H9 (cell line): ENCODE measurements around the gene PDHB. TPM values are rescaled to one million over a fixed set of nuclear protein-coding genes. Genes with fewer than 3 reads are reported as not detected.

Source experiments
- DNase-seq: peaks from one replicate; pipeline ENCODE4 v3.0.0-alpha.2; 2017
- H2AFZ ChIP-seq: one replicate; pipeline ENCODE4 v1.6.1; 2013; ENCODE audit warnings: mild to moderate bottlenecking, low read length, control low read depth, moderate library complexity
- H2AK5ac ChIP-seq: 2 replicates; pipeline ENCODE4 v1.6.1; 2013; ENCODE audit warnings: low read length, control low read depth, mixed read lengths; ENCODE audit not compliant: insufficient read length
- H2BK120ac ChIP-seq: one replicate; pipeline ENCODE4 v1.6.1; 2013; ENCODE audit warnings: low read depth, mild to moderate bottlenecking, low read length, control low read depth, inconsistent platforms; ENCODE audit not compliant: poor library complexity, severe bottlenecking
- H2BK12ac ChIP-seq: 2 replicates; pipeline ENCODE4 v1.6.1; 2013; ENCODE audit warnings: low read length, control low read depth, mixed read lengths, low read depth; ENCODE audit not compliant: insufficient read length
- H2BK15ac ChIP-seq: 2 replicates; pipeline ENCODE4 v1.6.1; 2013; ENCODE audit warnings: low read depth, low read length, control low read depth
- H2BK20ac ChIP-seq: one replicate; pipeline ENCODE4 v1.6.1; 2013; ENCODE audit warnings: low read depth, mild to moderate bottlenecking, low read length, control low read depth, inconsistent platforms; ENCODE audit not compliant: poor library complexity, severe bottlenecking
- H2BK5ac ChIP-seq: 2 replicates; pipeline ENCODE4 v1.6.1; 2013; ENCODE audit warnings: low read length, control low read depth, mixed read lengths; ENCODE audit not compliant: insufficient read length
- H3K14ac ChIP-seq: 2 replicates; pipeline ENCODE4 v1.6.1; 2013; ENCODE audit warnings: low read length, control low read depth; ENCODE audit not compliant: insufficient read depth
- H3K18ac ChIP-seq: 2 replicates; pipeline ENCODE4 v1.6.1; 2013; ENCODE audit warnings: low read depth, mild to moderate bottlenecking, mixed read lengths, low read length, control low read depth; ENCODE audit not compliant: insufficient read length
- H3K23ac ChIP-seq: 2 replicates; pipeline ENCODE4 v1.6.1; 2013; ENCODE audit warnings: low read length, control low read depth, mixed read lengths, low read depth; ENCODE audit not compliant: insufficient read length
- H3K23me2 ChIP-seq: 2 replicates; pipeline ENCODE4 v1.6.1; 2013; ENCODE audit warnings: low read depth, mild to moderate bottlenecking, mixed read lengths, low read length, control low read depth; ENCODE audit not compliant: insufficient read length, poor library complexity, severe bottlenecking
- H3K27ac ChIP-seq: 2 replicates; pipeline ENCODE4 v1.5.1; 2013; ENCODE audit warnings: low read length, control low read depth, mixed read lengths, low read depth; ENCODE audit not compliant: insufficient read length
- H3K27me3 ChIP-seq: 2 replicates; pipeline ENCODE4 v1.6.1; 2013; ENCODE audit warnings: low read length, control low read depth, inconsistent platforms; ENCODE audit not compliant: insufficient read depth
- H3K4ac ChIP-seq: 2 replicates; pipeline ENCODE4 v1.6.1; 2013; ENCODE audit warnings: low read depth, mild to moderate bottlenecking, control low read depth, inconsistent platforms, low read length, moderate library complexity
- H3K4me1 ChIP-seq: 2 replicates; pipeline ENCODE4 v1.6.1; 2013; ENCODE audit warnings: low read length, control low read depth, inconsistent platforms; ENCODE audit not compliant: insufficient read depth
- H3K4me2 ChIP-seq: 2 replicates; pipeline ENCODE4 v1.6.1; 2013; ENCODE audit warnings: low read length, control low read depth, mixed read lengths; ENCODE audit not compliant: insufficient read length, insufficient read depth
- H3K56ac ChIP-seq: 2 replicates; pipeline ENCODE4 v1.6.1; 2013; ENCODE audit warnings: low read depth, mild to moderate bottlenecking, mixed read lengths, low read length, control low read depth; ENCODE audit not compliant: insufficient read length
- H3K79me1 ChIP-seq: 2 replicates; pipeline ENCODE4 v1.6.1; 2013; ENCODE audit warnings: low read depth, mild to moderate bottlenecking, moderate library complexity, low read length, control low read depth, inconsistent platforms; ENCODE audit not compliant: insufficient read depth, poor library complexity, severe bottlenecking
- H3K79me2 ChIP-seq: 2 replicates; pipeline ENCODE4 v1.6.1; 2013; ENCODE audit warnings: low read length, control low read depth, inconsistent platforms; ENCODE audit not compliant: insufficient read depth
- H3K9ac ChIP-seq: 2 replicates; pipeline ENCODE4 v1.6.1; 2013; ENCODE audit warnings: low read length, control low read depth, mixed read lengths; ENCODE audit not compliant: insufficient read length; ENCODE audit errors: extremely low read depth
- H3K9me3 ChIP-seq: one replicate; pipeline ENCODE4 v1.6.1; 2013; ENCODE audit warnings: low read depth, low read length, inconsistent platforms; ENCODE audit not compliant: control insufficient read depth
- H3T11ph ChIP-seq: one replicate; pipeline ENCODE4 v1.6.1; 2013; ENCODE audit warnings: mild to moderate bottlenecking, low read length, control low read depth, inconsistent platforms
- H4K20me1 ChIP-seq: one replicate; pipeline ENCODE4 v1.6.1; 2013; ENCODE audit not compliant: control insufficient read depth, insufficient read length, insufficient read depth
- H4K5ac ChIP-seq: 2 replicates; pipeline ENCODE4 v1.6.1; 2013; ENCODE audit warnings: low read depth, mild to moderate bottlenecking, mixed read lengths, low read length, control low read depth; ENCODE audit not compliant: insufficient read length
- H4K8ac ChIP-seq: replicated peaks from 2 replicates; pipeline ENCODE4 v1.6.1; 2013; ENCODE audit warnings: low read length, control low read depth, mixed read lengths, low read depth; ENCODE audit not compliant: insufficient read length
- H4K91ac ChIP-seq: 2 replicates; pipeline ENCODE4 v1.6.1; 2013; ENCODE audit warnings: low read depth, mild to moderate bottlenecking, moderate library complexity, mixed read lengths, low read length, control low read depth; ENCODE audit not compliant: insufficient read length
- H3K27ac Mint-ChIP-seq, 3 experiments: 2 replicates in 2 of 3; 3 replicates in 1 of 3; pipeline ENCODE4 v1.8.0; 2020 to 2021; ENCODE audit warnings: mixed read lengths in 3 of 3, mild to moderate bottlenecking in 1 of 3, moderate library complexity in 1 of 3
- H3K27me3 Mint-ChIP-seq: 2 replicates; pipeline ENCODE4 v1.8.0; 2021; ENCODE audit warnings: low read depth, mild to moderate bottlenecking, moderate library complexity, mixed read lengths
- H3K36me3 Mint-ChIP-seq, 3 experiments: 2 replicates in 2 of 3; 3 replicates in 1 of 3; pipeline ENCODE4 v1.8.0; 2020 to 2021; ENCODE audit warnings: low read depth in 3 of 3, mixed read lengths in 3 of 3; ENCODE audit not compliant: insufficient read depth in 1 of 3
- H3K4me1 Mint-ChIP-seq, 2 experiments: 2 replicates each; pipeline ENCODE4 v1.8.0; 2020; ENCODE audit warnings: mixed read lengths in 2 of 2
- H3K4me3 Mint-ChIP-seq, 2 experiments: 2 replicates in 1 of 2; 3 replicates in 1 of 2; pipeline ENCODE4 v1.8.0; 2020 to 2021; ENCODE audit warnings: mild to moderate bottlenecking in 2 of 2, mixed read lengths in 2 of 2, moderate library complexity in 1 of 2
- H3K9me3 Mint-ChIP-seq, 2 experiments: 2 replicates in 1 of 2; 3 replicates in 1 of 2; pipeline ENCODE4 v1.8.0; 2020; ENCODE audit warnings: mild to moderate bottlenecking in 2 of 2, mixed read lengths in 2 of 2, moderate library complexity in 1 of 2
- CTCF ChIP-seq: fragments of 200-600 bp; sonication (generic); conservative IDR thresholded peaks from 3 replicates; pipeline ENCODE4 v1.8.0; 2021; ENCODE audit warnings: antibody characterized with exemption, mild to moderate bottlenecking
- WGBS: extraction: QIAGEN DNeasy Blood & Tissue Kit; methylation state at CpG from one replicate; pipeline ENCODE4 v1.1.7; 2013; ENCODE audit warnings: missing lambda C conversion rate, low lambda C conversion rate, mixed read lengths; ENCODE audit not compliant: insufficient read length; ENCODE audit errors: extremely low coverage; 5-methylcytosine and 5-hydroxymethylcytosine counted together
- total RNA-seq: library from RNA; stranded (reverse); gene quantifications from 2 replicates; pipeline ENCODE4 v1.2.1, GENCODE V29; 2021

The PDHB gene
- total RNA-seq, 1 experiment from 2014 or later: 132 TPM

- no peak for TF ChIP-seq CTCF
- no peaks in the 10 kb centered on the region for H3K79me1 ChIP-seq
- no CpG with 5 or more reads among the region's 4 CpGs for WGBS
- H4K20me1 ChIP-seq: no peaks in the 10 kb centered on the region
- no peak overlapping the region for H3K14ac ChIP-seq
- no peak overlapping the region; the same call in 1 of the 2 replicates for H2BK15ac ChIP-seq
- H3K18ac ChIP-seq: peak overlapping the region; percentile 79
- no peak overlapping the region for H2BK5ac ChIP-seq
- peak overlapping the region; percentile 12 for H3K4me2 ChIP-seq
- no peak overlapping the region for H3T11ph ChIP-seq
- H3K4me1 ChIP-seq: peaks cover 5% of the 10 kb centered on the region; the same call in 1 of the 2 replicates
- no peak overlapping the region for H4K8ac ChIP-seq
- DNase-seq: peak; percentile 67
- H2BK20ac ChIP-seq: peak overlapping the region; percentile 45
- Mint-ChIP-seq H3K27me3 (no peaks in the 10 kb centered on the region), H3K4me1 (peaks cover 11 to 12% of the 10 kb centered on the region in 2 experiments), H3K36me3 (no peaks in the 10 kb centered on the region), H3K9me3 (no peaks in the 10 kb centered on the region), H3K4me3 (no peak overlapping the region), H3K27ac (peak overlapping the region; percentile 91 to 96 (median 92); a peak in 6 of 7 replicates)
- H3K56ac ChIP-seq: no peak overlapping the region
- no peak overlapping the region for H3K4ac ChIP-seq
- H3K9me3 ChIP-seq: no peaks in the 10 kb centered on the region
- no peaks in the 10 kb centered on the region for H3K27me3 ChIP-seq
- H3K23me2 ChIP-seq: no peaks in the 10 kb centered on the region
- H3K79me2 ChIP-seq: no peaks in the 10 kb centered on the region
- H3K9ac ChIP-seq: no peak overlapping the region
- peak overlapping the region; percentile 98 for H2AFZ ChIP-seq
- peak overlapping the region; percentile 63 for H4K5ac ChIP-seq
- H4K91ac ChIP-seq: no peak overlapping the region
- peak overlapping the region; percentile 86 for H2BK120ac ChIP-seq
- no peak overlapping the region for H2AK5ac ChIP-seq
- H2BK12ac ChIP-seq: peak overlapping the region; percentile 82
- peak overlapping the region; percentile 57 for H3K27ac ChIP-seq
- H3K23ac ChIP-seq: no peak overlapping the region
Measured at GRCh38 chr3:58462829-58463180, 29.2 kb upstream of the PDHB start.
